Fibroblast of skin of scalp (primary cell): ENCODE results near the gene ASXL1.
"Not testable (repeated sequence)": the region's sequence is repeated elsewhere in the genome, so short reads cannot be mapped to it uniquely, and the experiment has no call there.

Experiments
- DNase-seq: peaks from one replicate; pipeline ENCODE4 v3.0.0-alpha.2; 2013

The ASXL1 gene

DNA sequence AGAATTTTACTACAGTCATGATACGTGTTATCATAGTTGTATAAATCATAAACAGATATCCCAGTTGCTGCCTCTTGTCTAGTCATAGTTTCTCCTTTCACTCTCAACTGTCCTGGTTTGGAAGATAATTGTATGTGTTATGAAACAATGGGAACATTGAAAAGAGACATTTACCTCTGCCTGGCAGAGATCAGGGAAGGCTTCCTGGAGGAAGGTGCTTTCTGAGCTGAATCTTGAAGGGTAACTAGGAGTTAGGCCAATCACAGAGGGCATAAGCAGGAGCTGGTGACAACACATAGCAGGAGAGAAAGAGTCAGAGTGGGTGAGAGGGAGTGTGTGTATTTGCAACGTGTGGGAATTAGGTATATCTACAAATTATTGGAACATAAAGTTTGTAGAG is 5.4 kb downstream of the ASXL1 start:
- no peak for DNase-seq

DNA sequence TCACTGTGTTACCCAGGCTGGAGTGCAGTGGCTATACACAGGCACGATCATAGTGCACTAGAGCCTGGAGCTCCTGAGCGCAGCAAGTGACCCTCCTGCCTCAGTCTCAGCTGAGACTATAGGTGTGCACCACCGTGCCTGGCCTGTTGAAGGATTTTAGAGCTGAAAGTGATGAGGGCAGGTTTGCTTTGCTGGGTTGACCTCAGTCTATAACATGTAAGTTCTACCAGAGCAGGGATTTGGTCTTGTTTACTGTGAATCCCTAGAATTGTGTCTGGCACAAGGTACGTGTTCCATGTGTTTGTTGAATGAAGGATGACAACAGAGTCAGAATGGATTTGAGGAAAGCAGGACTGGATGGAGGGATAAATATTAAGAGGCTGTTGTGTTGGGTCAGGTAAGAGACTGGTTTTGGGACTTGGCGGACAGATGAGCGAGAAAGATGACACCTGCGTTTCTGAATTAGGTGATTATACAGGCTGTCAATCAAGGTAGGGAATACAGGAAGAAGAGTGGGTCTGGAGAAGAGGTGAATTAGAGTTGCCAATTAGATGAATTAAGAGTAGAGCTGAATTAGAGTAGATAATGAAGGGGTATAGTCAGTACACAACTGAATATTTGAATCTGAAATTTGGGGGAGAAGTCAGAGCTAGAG is 6.5 kb downstream of the ASXL1 start:
- DNase-seq: no peak

DNA sequence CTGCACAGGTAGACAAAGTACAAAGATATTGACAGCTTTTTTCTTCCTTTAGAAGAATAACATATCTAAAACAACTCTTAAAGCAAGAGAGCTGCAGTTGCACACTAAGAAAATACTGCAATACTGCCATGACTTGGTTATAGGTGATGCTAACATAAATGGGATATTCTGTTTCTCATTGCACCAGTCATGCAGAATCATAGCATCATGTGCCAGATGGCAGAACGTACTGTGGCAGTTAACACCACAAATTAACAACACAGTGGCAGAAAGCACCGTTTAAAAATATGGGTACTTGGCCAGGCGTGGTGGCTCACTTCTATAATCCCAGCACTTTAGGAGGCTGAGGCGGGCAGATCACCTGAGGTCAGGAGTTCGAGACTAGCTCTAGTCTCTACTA is 7.4 kb downstream of the ASXL1 start:
- DNase-seq: no peak

GRCh38 chr20:32366380-32366779 is 8.2 kb downstream of the ASXL1 start:
- no peak for DNase-seq

DNA sequence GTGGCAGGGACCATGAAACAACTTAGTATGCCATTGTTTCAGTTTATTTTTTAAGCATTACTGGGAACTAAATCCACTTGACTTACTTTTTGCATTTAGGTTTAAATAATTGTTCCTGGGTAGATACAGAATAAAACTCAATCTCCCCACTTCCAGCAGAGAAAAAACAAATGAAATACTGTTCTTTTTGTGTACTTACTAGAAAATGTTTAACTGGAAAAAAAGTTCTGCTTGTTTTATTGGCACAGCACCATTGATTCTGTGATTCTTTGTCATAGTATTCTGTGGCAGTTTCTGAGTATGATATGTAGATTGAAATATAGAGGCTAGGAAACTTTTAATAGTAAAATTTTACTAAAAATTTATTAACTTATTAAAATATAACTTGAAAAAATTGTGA is 10.2 kb downstream of the ASXL1 start:
- no peak for DNase-seq

- DNase-seq: peak; percentile 57
These were observed 10.8 kb downstream of the ASXL1 start for GRCh38 chr20:32368925-32369324.

- no peak for DNase-seq
These were observed 12.8 kb downstream of the ASXL1 start for GRCh38 chr20:32370897-32371296.

DNA sequence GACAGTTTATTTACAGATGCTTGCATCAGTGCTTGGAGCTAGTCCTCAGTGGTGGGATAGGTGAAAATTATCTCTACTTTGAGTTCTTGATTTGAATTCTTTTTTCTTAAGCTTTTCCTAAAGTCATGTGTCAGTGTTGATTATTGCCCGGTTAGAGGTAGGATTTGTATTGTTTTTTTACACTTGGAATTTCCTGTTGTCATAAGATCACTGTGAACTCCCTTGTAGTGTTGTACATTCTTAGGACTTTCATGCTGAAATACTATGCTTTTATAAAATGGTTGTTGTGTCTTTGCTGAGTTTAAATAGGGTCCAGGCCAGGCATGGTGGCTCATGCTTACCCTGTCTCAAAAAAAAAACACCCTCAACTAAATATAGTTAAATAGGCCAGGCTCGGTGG is 20.3 kb downstream of the ASXL1 start:
- DNase-seq: no peak

DNA sequence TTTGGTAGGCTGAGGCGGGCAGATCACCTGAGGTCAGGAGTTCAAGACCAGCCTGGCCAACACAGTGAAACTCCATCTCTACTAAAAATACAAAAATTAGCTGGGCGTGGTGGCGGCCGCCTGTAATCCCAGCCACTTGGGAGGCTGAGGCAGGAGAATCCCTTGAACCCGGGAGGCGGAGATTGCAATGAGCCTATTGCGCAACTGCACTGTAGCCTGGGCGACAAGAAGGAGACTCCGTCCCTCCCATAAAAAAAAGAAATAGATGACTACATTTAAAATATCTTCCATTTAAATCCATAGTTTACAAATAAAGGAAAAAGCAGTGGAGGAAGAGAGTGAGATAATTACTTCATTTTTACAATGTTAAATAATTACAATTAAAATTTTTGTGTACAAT is 21.9 kb downstream of the ASXL1 start:
- DNase-seq: not testable (repeated sequence)

DNA sequence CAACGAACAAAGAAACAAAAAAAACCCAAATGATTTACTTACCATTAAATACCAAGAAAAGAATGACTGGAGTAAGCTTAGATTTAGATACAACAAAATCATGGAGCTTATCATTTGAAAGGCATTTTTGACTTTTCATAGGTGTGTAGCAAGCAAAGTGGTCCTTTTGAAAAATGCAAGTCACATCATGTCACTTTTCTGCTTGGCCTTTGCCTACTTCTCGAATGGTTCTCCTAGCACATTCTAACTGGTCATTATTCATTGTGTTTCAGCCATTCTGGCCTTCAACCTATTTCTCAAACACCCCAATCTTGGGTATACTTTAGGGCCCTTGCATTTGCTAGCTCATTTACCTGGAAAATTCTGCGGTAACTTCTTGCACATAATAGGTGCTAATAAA is 22.6 kb downstream of the ASXL1 start:
- DNase-seq: no peak

DNA sequence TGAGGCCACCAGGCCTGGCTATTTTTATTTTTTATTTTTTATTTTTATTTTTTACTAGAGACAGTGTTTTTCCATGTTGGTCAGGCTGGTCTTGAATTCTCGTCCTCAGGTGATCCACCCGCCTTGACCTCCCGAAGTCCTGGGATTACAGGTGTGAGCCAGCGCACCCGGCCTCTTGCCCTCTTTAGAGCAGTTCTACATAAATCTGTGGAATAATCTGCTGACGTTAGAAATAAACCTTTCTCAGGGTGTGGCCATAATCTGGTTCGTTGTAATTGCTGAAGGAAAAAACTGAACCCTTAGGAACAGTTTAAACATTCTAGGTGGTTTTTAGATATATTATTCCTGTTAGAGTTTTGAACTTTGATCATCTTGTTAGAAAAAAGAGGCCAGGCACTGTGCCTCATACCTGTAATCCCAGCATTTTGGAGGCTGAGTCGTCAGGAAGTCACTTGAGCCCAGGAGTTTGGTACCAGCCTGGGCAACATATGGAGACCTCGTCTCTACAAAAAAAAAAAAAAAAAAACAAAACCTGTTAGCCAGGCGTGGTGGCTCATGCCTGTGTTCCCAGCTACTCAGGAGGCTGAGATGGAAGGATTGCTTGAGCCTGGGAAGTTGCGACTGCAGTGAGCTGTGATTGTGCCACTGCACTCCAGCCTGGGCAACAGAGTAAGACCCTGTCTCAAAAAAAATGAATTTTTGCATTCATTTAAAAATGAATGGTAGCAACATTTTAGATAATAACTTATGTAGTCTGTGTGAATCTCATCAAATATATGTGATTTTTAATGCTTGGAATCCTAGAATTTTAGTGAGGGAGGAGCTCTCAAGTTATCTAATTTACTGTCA is 24.2 kb downstream of the ASXL1 start:
- no peak for DNase-seq

GRCh38 chr20:32383441-32383840 is 25.3 kb downstream of the ASXL1 start:
- DNase-seq: not testable (repeated sequence)

DNA sequence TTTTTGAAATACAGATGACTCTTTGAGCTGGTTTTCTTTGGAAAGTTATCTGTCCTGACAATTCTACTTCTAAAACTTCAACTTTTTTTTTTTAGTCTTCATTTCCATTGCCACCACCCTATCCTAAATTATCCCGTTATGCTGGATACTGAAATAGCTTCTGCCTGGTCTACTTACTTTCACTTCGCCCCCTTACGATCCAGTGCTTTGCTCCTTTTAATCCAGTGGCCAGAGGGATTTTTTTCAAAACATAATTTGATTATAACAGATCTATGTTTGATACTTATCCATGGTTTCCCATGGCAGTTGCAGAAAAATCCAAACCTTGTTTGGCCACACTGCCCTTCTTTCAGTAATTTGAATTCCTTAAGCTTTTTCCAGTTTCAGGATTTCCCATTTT is 27.4 kb downstream of the ASXL1 start:
- no peak for DNase-seq

- peak; percentile 25 for DNase-seq
These were observed 28.0 kb downstream of the ASXL1 start for GRCh38 chr20:32386091-32386490.

DNA sequence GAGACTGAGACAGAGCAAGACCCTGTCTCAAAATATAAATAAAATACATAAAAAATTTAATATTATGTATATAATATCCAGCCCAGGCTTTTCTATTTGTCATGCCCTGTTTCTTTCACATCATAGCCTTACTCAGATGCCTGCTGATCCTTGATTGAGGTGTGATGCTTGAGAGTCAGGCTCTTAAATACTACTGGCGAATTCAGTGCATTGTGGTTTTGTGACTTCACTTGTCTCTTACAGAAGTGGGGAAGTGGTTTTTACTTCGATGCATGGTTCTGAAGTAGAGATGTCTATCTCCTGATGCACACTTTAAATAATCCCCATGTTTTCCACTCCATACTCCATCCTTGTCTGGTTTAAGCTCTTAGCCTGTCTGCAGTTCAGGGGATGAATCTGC is 29.1 kb downstream of the ASXL1 start:
- DNase-seq: peak; percentile 3

DNA sequence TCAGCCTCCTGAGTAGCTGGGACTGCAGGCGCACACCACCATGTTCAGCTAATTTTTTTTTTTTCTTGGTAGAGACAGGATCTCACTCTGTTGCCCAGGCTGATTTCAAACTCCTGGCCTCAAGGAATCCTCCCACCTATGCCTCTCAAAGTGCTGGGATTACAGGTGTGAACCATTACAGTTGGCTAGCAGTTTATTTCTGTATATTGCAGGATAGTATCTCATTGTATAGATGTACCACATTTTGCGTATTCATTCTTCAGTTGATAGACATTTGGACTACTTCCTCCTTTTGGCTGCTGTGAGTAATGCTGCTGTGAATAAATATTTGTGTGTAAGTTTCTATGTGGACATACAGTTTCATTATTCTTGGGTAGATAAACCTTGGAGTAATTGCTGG is 32.9 kb downstream of the ASXL1 start:
- DNase-seq: no peak

GRCh38 chr20:32395066-32395465 is 36.9 kb downstream of the ASXL1 start:
- no peak for DNase-seq

GRCh38 chr20:32396646-32397160 is 38.6 kb downstream of the ASXL1 start:
- DNase-seq: no peak

- DNase-seq: no peak
These were observed 39.5 kb downstream of the ASXL1 start for GRCh38 chr20:32397567-32398084.

DNA sequence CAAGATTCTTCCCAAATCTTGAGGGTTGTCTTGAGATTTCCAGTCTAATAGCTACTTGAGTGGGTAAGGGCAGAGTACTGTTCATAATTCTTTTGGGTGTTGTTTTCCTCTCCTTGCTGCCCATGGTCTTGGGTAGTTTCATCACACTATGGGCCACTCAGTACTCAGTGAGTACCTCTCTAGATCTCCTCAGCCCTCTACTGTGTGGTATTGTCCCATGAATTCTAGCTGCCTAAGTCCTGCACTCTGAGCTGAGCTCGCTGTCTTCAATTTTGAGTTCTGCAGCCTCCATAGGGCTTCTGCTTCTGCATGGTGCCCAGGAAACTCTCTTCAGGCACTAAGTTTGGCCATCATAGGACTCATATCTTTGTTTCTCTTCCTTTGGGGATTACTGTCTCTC is 42.3 kb downstream of the ASXL1 start:
- no peak for DNase-seq

DNA sequence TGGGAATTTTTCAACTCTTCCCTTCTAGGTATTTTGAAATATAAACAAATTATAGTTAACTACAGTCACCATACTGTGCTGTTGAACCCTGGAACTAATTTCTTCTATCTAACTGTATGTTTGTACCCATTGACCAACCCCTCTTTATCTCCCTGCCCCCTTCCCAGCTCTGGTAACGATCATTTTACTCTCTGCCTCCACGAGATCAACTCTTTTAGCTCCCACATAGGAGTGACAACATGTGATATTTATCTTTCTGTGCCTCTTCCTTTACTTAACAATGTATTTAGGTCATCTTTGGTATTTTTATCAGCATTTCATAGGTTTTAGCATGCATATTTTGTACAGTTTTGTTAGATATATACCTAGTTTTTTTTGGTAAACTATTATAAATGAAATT is 45.9 kb downstream of the ASXL1 start:
- no peak for DNase-seq

GRCh38 chr20:32406701-32407100 is 48.6 kb downstream of the ASXL1 start:
- DNase-seq: no peak

DNA sequence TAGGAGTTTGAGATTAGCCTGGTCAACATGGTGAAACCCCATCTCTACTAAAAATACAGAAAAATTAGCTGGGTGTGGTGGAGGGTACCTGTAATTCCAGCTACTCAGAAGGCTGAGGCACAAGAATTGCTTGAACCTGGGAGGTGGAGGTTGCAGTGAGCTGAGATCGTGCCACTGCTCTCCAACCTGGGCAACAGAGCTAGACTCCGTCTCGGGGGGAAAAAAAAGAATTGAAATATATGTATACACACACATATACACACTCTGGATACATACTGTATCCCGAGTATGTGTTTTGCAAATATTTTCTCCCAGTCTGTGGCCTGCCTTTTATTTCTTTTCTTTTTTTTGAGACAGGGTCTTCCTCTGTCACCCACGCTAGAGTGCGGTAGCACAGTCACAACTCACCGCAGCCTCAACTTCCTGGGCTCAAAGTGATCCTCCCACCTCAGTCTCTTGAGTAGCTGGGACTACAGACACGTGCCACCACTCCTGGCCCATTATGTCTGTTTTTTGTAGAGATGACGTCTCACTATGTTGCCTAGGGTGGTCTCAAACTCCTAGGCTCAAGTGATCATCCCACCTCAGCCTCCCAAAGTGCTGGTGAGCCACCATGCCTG is 49.1 kb downstream of the ASXL1 start:
- DNase-seq: not testable (repeated sequence)
